NCI-H1694 treated with DMSO at 0.1 percent for 48 hours (cell line): ENCODE results near the gene IER2.
"Not testable (repeated sequence)": the region's sequence is repeated elsewhere in the genome, so short reads cannot be mapped to it uniquely, and the experiment has no call there.

Experiments
- DNase-seq: peaks from one replicate; lab custom pipeline; 2025; lab: John Stamatoyannopoulos, UW

Gene IER2

GRCh38 chr19:13164343-13165161 is 14.3 kb downstream of the IER2 start:
- DNase-seq = no peak

GRCh38 chr19:13165162-13165997 is 15.2 kb downstream of the IER2 start:
- DNase-seq = no peak

- DNase-seq = not testable (repeated sequence)
Measured at GRCh38 chr19:13166151-13166550, 15.9 kb downstream of the IER2 start.

- no peak for DNase-seq
Measured at GRCh38 chr19:13169769-13170168, 19.6 kb downstream of the IER2 start.

GRCh38 chr19:13171146-13171545 is 20.9 kb downstream of the IER2 start:
- no peak for DNase-seq

GRCh38 chr19:13172346-13173138 is 22.3 kb downstream of the IER2 start:
- peak; percentile 18 for DNase-seq

- no peak for DNase-seq
Measured at GRCh38 chr19:13173139-13173737, 23.0 kb downstream of the IER2 start.

- DNase-seq = no peak
Measured at GRCh38 chr19:13176345-13176744, 26.1 kb downstream of the IER2 start.

- DNase-seq = not testable (repeated sequence)
Measured at GRCh38 chr19:13177584-13177983, 27.4 kb downstream of the IER2 start.

GRCh38 chr19:13178291-13178690 is 28.1 kb downstream of the IER2 start:
- DNase-seq = not testable (repeated sequence)

GRCh38 chr19:13181747-13182388 is 31.7 kb downstream of the IER2 start:
- peak; percentile 32 for DNase-seq

GRCh38 chr19:13184926-13185325 is 34.7 kb downstream of the IER2 start:
- DNase-seq = not testable (repeated sequence)

- not testable (repeated sequence) for DNase-seq
Measured at GRCh38 chr19:13185763-13186657, 35.8 kb downstream of the IER2 start.

- DNase-seq = not testable (repeated sequence)
Measured at GRCh38 chr19:13186688-13187087, 36.5 kb downstream of the IER2 start.

GRCh38 chr19:13187419-13187818 is 37.2 kb downstream of the IER2 start:
- DNase-seq = no peak

- DNase-seq = no peak
Measured at GRCh38 chr19:13189600-13189999, 39.4 kb downstream of the IER2 start.

GRCh38 chr19:13190781-13191540 is 40.8 kb downstream of the IER2 start:
- no peak for DNase-seq

GRCh38 chr19:13195678-13196077 is 45.5 kb downstream of the IER2 start:
- DNase-seq = no peak

GRCh38 chr19:13198634-13199033 is 48.4 kb downstream of the IER2 start:
- no peak for DNase-seq
